GM12875 (cell line): ENCODE measurements around the gene VWA3B.
"Not testable (repeated sequence)": the region's sequence is repeated elsewhere in the genome, so short reads cannot be mapped to it uniquely, and the experiment has no call there.

Source experiments
- H3K4me3 ChIP-seq: one replicate; pipeline ENCODE4 v1.5.1; 2011; ENCODE audit warnings: low read depth, low read length, control low read depth
- CTCF ChIP-seq: IDR thresholded peaks from 2 replicates; pipeline ENCODE4 v1.5.1; 2011; ENCODE audit warnings: low read depth, mild to moderate bottlenecking, control low read depth, inconsistent platforms, low read length, moderate library complexity, borderline replicate concordance; ENCODE audit not compliant: insufficient read depth

Gene VWA3B

GRCh38 chr2:98089941-98090340 is 3.0 kb downstream of the VWA3B start:
- no peak overlapping the region for H3K4me3 ChIP-seq

GRCh38 chr2:98090951-98091350 is 4.0 kb downstream of the VWA3B start:
- no peak overlapping the region for H3K4me3 ChIP-seq
- TF ChIP-seq CTCF, result no peak

More at GRCh38 chr2:98089941-98090340, 3.0 kb downstream of the VWA3B start:
- TF ChIP-seq CTCF, result no peak

GRCh38 chr2:98091738-98092137 is 4.8 kb downstream of the VWA3B start:
- TF ChIP-seq CTCF, result no peak
- no peak overlapping the region for H3K4me3 ChIP-seq

GRCh38 chr2:98093146-98093545 is 6.2 kb downstream of the VWA3B start:
- TF ChIP-seq CTCF, result no peak
- no peak overlapping the region for H3K4me3 ChIP-seq

- no peak overlapping the region for H3K4me3 ChIP-seq
- no peak for TF ChIP-seq CTCF
These were observed 6.6 kb downstream of the VWA3B start for GRCh38 chr2:98093611-98094010.

- no peak overlapping the region for H3K4me3 ChIP-seq
- TF ChIP-seq CTCF, result no peak
These were observed 13.2 kb downstream of the VWA3B start for GRCh38 chr2:98099939-98100743.

- H3K4me3 ChIP-seq, result not testable (repeated sequence)
These were observed 15.3 kb downstream of the VWA3B start for GRCh38 chr2:98102315-98102714.
